ENCODE results near the gene WRNIP1. TPM values are rescaled to one million over a fixed set of nuclear protein-coding genes. Genes with fewer than 3 reads are reported as not detected.

WRNIP1 gene
- polyA plus RNA-seq: 10 to 100 TPM; 21.1 to 28.5 (median 27.5) TPM

DNA sequence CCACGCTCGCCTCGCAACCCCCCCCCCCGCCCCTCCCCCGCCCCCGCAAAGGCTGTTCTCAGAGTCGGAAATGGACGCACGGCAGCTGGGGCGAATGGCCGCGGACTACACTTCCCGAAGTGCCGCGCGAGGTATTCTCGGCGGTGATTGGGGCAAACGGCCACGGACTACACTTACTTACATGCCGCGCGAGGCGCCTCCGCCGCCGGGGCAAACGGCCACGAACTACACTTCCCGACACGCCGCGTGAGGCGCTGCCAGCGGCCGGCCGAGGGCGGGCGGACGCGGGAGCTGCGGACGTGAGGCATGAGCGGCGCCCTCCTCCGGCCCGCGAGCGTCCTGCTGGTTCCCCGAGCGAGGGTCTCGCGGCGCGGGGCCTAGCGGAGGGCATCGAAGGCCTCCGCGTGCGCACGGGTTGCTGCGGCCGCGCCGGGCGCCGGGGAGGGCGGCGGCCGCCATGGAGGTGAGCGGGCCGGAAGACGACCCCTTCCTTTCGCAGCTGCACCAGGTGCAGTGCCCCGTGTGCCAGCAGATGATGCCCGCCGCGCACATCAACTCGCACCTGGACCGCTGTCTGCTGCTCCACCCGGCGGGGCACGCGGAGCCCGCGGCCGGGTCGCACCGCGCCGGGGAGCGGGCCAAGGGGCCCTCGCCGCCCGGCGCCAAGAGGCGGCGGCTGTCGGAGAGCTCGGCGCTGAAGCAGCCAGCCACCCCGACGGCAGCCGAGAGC lies at the start of gene WRNIP1:
WRNIP1 (plus strand) TSS at position 228 of the 730 bp plus-strand sequence; CDS start at position 458, 230 bp downstream.
- peak within 1 kb of the TSS; percentile 48 for H3K27ac ChIP-seq (ENCODE audit: low read depth, low read length)
- 0% methylated on average over 72 to 104 of the region's 104 CpGs for WGBS, 3 donors

DNA sequence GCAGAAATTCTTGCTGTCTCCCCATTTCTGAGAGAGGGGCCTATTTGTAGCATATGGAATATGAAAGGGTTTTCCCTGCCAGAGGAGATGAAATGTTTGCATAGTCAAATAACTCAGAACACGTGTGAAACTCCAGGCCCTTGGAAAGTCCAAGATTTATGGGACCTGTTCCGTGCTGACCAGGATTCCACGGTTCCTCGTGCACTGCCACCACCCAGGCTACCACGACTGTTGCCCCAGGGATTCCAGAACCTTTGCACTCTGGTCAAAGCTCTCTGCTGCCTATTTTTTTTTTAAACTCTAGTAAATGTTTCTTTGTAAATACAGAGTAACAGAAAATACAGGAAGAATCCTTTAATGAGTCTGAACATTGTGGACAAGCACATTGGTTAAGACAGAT lies 49.5 kb upstream of the WRNIP1 start:
- 64 to 85% (median 68%) methylated on average over 5 of the region's 5 CpGs for whole genome bisulfite sequencing, 3 donors
- no peak overlapping the region for H3K27ac ChIP-seq (ENCODE audit: low read depth, low read length)

DNA sequence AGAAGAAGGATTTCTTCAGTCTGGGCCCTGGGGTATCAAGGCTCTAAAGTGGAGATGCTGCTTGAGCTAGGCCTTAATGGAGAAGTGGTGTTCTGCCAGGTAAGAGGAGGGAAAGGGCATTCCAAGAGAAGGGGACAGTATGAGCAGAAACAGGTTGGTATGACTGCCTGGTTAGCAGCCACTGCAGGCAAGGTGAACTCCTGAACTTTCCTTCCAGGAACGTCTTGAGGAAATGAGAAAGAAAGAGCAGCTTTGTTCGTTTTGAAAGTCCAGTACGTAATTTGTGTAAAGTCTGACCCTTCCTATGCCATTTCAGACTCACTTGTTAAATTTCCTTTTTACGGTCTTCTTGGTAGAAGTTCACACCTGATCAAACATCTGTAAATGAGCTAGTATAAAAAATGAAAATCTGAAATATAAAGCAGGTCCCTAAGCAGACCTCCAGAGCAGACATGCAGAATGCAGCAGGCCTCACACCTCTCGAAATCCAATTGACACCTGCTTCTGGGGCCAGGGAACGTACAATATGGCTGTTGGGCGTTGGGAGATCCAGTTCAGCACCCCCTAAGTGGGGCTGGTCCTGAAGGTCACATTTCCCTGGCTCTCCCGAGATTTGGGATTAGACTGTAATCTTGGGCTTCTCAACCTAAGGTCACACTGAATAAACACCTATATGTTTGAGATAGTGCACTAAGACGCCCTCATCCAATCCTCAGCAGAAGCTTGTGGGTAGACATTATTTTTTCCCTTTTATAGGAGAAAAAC lies 48.1 kb upstream of the WRNIP1 start:
- no peak overlapping the region for H3K27ac ChIP-seq (ENCODE audit: low read depth, low read length)
- WGBS, 3 donors: 78 to 81% (median 79%) methylated on average over 9 of the region's 9 CpGs

DNA sequence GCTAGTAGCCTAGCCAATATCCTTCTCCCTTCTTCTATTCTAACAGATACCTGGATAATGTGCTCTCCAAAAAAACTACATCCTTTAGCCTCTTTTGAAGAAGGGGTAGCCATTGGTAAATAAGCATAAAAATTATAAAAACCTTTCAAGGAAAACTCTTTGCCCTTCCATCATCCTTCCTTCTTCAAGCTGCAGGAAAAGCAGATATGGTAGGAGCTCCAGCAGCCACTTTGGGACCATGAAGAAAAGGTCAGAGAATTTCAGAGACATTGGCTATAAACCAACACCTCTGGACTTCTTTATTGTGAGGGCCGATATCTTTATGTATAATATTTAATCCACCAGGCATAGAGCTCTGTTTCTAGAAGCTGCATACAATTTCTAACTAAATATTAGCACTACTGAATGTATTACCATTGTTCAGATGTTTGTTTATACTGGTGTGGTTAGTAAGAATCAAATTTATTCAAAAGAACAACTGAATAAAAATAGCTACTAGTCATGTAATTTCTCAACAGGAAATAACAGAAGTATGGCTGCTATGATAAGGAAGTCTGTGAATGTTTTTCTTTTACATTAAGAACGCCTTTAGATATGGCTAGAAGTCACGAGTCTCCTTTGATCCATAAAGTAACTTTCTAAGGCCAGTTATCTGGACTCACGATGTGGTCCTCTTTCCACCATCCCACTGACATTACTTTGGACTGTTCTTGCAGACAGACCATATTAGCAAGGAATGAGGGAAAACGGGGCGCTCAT lies 46.7 kb upstream of the WRNIP1 start:
- H3K27ac ChIP-seq (ENCODE audit: low read depth, low read length): no peak overlapping the region
- 42 to 92% (median 45%) methylated on average over 6 of the region's 6 CpGs for WGBS, 3 donors

DNA sequence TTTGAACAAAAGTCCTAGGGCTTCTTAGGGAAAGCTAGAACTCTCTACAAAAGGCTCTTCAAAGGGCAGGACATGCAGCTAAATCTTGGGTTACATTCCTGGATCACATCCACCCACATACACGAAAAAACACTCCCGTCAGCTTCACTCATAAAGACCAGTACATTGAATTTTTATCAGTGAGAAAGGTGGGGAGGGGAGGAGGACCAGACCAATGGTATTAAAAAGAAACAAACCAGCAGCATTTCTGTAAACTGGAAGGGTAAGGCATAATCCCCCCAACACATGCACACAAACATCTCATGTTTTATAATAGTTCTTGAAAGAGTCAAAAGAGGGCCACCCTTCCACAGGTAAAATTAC lies 46.1 kb upstream of the WRNIP1 start:
- no peak overlapping the region for H3K27ac ChIP-seq (ENCODE audit: low read depth, low read length)
- 40 to 69% (median 44%) methylated on average over 2 of the region's 2 CpGs for WGBS, 3 donors

DNA sequence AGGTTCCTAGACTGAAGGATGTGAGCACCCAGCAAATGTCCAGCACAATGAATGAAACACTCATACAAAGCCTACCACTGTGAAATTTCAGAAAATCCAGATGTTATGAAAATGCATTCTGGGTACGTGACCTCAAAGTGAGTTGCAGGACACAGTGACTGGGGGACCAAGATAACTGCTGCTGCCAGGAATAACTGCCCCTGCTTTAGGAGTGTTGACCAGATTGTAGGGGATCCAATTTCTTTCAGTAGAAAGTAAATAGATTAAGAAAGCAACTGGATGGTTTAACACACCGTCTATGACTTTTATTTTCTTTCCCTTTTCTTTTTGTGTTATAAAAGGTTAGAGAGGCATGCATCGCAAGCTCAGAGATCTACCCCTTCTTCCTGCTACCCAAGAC lies 44.0 kb upstream of the WRNIP1 start:
- no peak overlapping the region for H3K27ac ChIP-seq (ENCODE audit: low read depth, low read length)
- 89 to 93% (median 92%) methylated on average over 3 of the region's 3 CpGs for WGBS, 3 donors

DNA sequence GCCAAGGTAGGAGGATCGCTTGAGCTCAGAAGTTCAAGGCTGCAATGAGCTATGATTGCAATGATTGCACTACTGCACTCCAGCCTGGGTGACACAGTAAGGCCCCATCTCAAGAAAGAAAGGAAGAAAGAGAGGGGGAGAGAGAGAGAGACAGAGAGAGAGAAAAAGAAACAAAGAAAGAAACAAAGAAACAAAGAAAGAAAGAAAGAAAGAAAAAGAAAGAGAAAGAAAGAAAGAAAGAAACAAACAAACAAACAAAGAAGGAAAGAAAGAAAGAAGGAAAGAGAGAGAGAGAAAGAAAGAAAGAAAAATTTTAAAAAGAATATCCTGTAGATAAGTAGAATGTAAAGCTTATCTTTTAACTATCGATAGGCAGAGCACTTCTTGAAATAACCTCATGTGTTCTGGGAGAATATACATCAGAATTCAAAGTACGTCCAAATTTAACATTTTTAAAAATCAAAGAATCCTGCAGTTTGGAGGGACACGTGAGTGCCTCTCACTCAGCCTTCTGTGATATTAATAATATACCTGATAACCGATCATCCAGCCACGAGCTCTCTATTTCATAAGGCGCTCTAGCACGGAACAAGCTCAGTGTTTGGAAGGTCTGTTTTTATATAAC lies 39.7 kb upstream of the WRNIP1 start:
- H3K27ac ChIP-seq (ENCODE audit: low read depth, low read length): no peak overlapping the region
- 77 to 84% (median 80%) methylated on average over 8 of the region's 8 CpGs for WGBS, 3 donors

DNA sequence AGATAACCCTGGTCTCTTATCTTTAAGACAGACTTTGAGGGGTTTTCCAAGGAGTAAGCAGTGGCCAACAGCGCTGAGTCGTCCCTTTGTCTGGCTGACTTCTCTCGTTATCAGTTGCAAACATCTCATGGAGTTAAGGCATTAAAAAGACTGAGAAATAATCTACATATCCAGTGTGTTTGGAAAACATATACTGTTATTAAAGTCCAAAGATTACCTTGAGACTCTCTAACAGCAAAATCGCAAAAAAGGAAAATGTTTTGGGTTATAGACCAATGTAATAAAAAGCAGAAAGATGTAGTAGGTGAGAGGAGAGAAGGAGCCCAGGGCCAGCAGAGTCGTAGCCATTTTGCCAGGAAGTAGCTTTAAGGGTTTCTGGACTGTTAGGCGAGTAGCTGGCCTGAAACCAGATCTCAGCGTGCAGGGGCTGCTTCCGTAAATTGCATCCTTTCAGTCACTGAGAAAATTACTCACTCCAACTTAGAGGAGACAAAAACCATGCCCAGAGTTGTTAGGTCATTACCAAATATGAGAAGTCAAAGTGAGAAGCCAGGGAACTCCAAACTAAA lies 39.1 kb upstream of the WRNIP1 start:
- WGBS, 3 donors: 24 to 63% (median 37%) methylated on average over 8 of the region's 8 CpGs
- H3K27ac ChIP-seq (ENCODE audit: low read depth, low read length): no peak overlapping the region

DNA sequence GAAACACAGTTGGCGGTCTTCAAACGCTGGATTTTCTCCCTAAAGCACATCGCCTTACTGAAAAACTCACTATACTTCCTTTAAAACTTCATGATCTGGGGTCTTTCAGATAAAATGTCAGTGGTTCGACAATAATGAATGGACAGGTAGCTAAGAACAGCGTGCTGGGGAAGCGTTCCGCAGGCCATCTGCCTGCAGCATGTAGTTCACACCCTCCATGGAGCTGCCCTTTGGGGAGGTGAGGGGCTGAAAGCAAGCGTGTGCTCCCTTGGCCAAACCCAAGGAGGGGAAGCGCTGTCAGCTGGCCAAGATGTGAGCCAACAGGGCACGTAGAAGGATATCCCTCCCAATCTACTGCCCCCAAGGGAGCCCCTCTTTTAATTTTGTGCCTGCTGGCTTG lies 35.3 kb upstream of the WRNIP1 start:
- H3K27ac ChIP-seq (ENCODE audit: low read depth, low read length): no peak overlapping the region
- 80 to 89% (median 88%) methylated on average over 10 of the region's 10 CpGs for WGBS, 3 donors

DNA sequence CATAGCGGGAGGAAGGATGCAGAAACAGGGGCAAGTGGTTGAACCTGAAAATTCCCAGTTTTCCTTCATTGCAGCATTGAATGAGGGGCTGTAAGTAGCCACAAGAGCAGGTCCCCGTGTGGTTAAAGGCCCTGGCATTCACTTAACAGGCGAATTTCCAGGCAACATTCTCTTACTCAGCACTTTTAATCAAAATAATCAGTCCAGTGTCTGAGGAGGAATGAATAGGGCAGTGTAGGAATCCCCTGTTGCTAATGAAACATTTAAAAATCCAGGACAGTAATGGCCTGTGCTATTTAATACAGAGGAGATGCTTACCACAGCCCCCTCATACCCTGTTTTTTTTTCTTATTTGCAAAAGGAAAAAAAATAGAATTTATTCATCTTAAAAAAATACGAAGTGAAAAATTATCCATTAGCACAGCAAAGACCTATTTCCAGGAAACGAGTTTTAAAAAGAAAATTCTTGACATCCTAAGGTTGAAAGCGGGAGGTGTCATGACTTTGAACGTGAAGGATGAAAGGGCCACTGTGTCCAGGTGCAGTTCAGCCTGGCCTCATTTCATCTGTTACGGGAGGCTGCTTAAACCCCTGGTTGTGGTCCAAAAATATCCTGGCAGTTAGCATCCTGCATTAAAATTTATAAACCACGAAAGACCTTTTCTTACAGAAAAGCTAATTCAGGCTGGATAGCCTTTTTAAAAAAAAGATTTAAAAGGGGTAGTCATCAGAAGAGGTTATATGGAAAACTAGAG lies 34.7 kb upstream of the WRNIP1 start:
- 67 to 80% (median 68%) methylated on average over 9 of the region's 9 CpGs for WGBS, 3 donors

DNA sequence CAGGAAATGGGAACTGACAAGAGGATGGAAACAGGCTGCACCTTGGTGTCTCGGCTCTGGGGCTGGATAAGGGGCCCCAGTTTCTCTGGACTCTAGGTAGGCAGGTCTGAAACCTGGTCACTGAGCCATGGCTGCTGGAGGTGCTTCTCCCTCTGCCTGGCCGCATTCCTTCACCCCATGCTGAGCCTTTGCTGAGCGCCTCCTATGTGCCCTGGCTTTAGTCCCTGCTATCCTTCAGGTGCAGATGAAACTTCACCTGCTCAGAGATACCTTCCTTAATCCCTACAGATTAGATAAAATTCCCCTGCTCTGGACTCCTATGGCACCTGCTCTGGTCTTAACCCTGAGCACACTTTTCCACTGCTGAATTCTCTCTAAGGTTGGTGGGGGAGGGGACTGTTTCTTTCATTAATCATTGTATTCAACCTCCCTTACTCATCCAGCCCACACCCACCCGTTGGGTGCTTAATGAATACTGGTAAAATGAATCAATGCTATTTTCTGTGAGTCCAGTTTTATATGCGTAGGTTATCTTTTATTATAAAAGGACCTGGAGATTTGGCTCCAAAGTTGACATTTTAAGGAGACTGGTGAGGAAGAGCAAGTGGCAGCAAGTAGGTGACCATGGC lies 33.8 kb upstream of the WRNIP1 start:
- no peak overlapping the region for H3K27ac ChIP-seq (ENCODE audit: low read depth, low read length)
- 77 to 86% (median 80%) methylated on average over 5 of the region's 5 CpGs for WGBS, 3 donors

More for the DNA sequence above, 34.7 kb upstream of the WRNIP1 start:
- H3K27ac ChIP-seq (ENCODE audit: low read depth, low read length): no peak overlapping the region

DNA sequence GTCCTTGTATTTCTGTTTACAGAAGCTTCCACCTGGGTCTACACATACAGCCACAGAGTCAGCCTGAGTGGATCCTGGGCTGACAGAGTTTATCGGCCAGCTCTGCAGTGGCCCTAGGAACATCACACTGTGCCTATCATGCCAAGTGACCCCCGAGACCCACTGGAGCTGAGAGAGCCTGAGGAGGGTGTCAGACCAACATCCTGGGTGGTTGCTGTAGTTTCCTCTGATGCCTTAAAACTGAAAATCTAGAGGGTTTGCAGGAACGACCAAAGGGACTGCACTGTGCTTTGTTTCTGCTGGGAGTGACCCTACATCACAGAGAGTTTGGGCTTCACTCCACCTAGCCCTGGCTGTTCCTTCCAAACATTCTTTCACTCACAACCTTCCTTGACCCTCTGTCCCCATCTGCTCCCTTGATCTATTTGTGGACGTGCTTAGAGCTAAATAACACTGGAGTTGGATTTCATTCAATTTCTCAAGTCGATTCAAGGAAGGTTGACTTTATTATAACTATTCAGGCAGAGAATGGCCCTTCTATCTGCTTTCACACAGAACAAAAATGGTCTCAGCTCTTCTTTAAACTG lies 32.6 kb upstream of the WRNIP1 start:
- H3K27ac ChIP-seq (ENCODE audit: low read depth, low read length): no peak overlapping the region
- 42 to 51% (median 48%) methylated on average over 5 of the region's 5 CpGs for WGBS, 3 donors

DNA sequence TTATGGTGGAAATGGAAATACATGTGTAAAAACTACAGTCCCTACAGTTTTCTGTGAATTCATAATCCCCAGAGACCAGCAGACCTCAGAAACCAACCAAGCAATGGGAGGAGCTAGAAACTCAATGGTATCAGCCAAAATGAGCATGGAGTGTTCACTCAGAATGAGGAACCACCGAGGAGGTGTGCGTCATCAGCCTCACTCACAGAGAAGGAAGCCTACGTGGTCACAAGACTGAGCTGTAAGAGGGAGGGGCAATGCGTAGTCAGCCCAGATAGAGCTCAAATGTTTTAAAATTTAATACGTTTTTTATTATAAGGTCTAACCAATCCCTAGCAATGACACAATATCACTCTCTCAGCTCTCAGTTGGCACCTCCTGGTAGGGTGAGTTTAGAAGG lies 31.9 kb upstream of the WRNIP1 start:
- no peak overlapping the region for H3K27ac ChIP-seq (ENCODE audit: low read depth, low read length)

DNA sequence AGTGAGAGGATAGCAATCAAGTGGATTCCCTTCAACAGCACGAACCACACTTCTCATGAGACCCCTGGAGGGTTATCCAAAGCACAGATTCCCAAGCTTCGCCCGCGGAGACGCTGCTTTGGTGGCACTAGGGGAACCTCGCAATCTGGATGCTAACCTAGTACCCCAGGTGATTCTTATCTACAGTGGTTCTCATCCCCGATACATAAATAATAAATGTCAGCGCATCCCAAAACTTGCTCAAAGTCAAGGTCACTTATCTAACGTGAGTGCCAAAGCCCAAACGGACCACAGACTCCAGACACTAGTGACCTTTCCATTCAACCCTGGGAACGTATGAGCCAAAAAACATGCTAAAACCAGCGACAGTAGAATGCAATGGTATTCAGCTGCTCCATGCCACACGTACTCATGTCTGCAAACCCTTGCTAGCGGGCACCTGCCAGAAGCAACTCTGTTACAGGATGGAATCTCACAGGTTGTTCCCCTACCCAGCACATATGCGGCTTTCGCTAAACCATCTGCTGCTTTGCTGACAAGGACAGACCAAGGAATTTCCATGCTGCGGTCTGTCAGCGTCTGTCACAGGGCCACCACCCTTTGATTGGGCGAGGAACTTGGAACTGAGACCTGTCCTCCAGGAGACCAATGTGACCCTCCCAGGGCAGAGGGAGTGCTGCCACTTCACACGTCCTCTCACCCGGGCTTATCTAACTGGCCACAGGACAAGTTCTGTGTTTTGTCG lies 31.3 kb upstream of the WRNIP1 start:
- 74 to 91% (median 91%) methylated on average over 22 of the region's 22 CpGs for WGBS, 3 donors

More for the DNA sequence above, 31.9 kb upstream of the WRNIP1 start:
- WGBS, 3 donors: 56 to 91% (median 57%) methylated on average over 5 of the region's 5 CpGs

DNA sequence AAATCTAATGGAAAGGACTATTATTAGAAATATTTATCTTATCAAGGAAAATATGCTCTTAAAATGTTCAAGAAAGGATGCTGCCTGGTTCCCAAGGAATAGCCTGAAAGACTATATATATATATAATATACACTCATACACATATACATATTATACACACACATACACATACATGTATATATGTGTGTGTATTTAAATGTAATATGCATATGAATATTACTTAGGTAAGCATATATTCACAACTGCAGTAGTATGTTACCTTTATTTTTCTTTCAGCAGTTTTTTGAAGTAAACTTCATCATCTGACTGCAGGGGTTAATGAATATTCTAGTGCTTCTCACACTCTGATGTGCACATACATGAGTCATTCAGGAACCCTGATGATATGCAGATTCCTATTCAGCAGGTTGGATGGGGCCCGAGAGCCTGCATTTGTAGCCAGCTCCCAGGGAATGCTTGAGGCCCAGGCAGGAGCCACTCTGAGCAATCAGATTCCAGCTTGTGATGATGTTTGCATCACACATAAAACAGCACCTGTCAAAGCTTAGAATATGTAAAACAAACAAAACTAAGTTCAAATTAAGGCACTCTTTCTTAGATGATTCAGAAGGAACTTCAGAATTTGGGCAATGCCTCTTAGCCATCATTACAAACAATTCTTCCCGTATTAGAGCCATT lies 30.6 kb upstream of the WRNIP1 start:
- WGBS, 3 donors: 79 to 91% (median 83%) methylated on average over 2 of the region's 2 CpGs

More for the DNA sequence above, 31.3 kb upstream of the WRNIP1 start:
- no peak overlapping the region for H3K27ac ChIP-seq (ENCODE audit: low read depth, low read length)

DNA sequence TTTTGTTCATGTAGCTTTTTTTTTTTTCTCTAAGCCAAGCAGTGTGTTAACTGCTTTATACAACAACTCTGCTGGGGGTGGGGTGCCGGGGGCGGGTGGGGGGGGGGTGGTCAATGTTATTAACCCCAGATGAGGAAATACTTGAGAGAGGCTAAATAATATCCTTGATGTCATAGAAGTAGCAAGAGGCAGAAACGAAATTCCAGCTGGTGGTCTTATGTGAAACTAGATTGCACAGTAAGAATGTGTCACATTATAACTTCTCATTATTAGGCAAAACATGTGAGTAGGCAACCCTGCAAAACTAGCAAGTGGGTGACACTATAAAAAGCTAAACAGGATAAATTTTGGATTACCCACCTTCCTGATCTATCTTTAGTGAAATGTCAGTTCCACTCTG lies 27.3 kb upstream of the WRNIP1 start:
- 53 to 60% (median 56%) methylated on average over 3 of the region's 3 CpGs for WGBS, 3 donors
- no peak overlapping the region for H3K27ac ChIP-seq (ENCODE audit: low read depth, low read length)

More for the DNA sequence above, 30.6 kb upstream of the WRNIP1 start:
- no peak overlapping the region for H3K27ac ChIP-seq (ENCODE audit: low read depth, low read length)

Measured in adipose tissue (tissue), 3 donors.